AG04450 (cell line): ENCODE data around the gene KLF4. TPM values are rescaled to one million over a fixed set of nuclear protein-coding genes. Genes with fewer than 3 reads are reported as not detected.

ENCODE experiments used
- CTCF ChIA-PET: fragments of 300-600, 350-600 bp; formaldehyde crosslinking; extraction: SDS; loops from one replicate; lab custom pipeline; 2022; ENCODE audit warnings: antibody characterized with exemption, inconsistent platforms; lab: Charles Lee
- POLR2A ChIA-PET: fragments of 350-600 bp; formaldehyde crosslinking; extraction: SDS; loops from one replicate; lab custom pipeline; 2021; ENCODE audit warnings: antibody characterized with exemption, inconsistent platforms; lab: Yijun Ruan, JAX
- DNase-seq: peaks from one replicate; pipeline ENCODE4 v3.0.0-alpha.2; 2011; ENCODE audit warnings: low read depth, low spot score
- H3K27ac ChIP-seq: one replicate; pipeline ENCODE4 v1.5.1; 2012; ENCODE audit warnings: low read depth, low read length, control low read depth
- H3K27me3 ChIP-seq: one replicate; pipeline ENCODE4 v1.6.0; 2012; ENCODE audit warnings: low read length; ENCODE audit not compliant: control insufficient read depth, insufficient read depth
- H3K4me3 ChIP-seq: 2 replicates; pipeline ENCODE4 v1.5.1; 2011; ENCODE audit warnings: mild to moderate bottlenecking, low read depth, low read length, control low read depth
- H3K9me3 ChIP-seq: 2 replicates; pipeline ENCODE4 v1.5.1; 2012; ENCODE audit warnings: low read length; ENCODE audit not compliant: control insufficient read depth, insufficient read depth
- CTCF ChIP-seq: IDR thresholded peaks from 2 replicates; pipeline ENCODE4 v1.5.1; 2011; ENCODE audit warnings: low read depth, low read length, control low read depth, inconsistent platforms
- polyA plus RNA-seq: library from polyadenylated mRNA; depleted of rRNA; stranded (reverse); fragments of >200 nt; gene quantifications from 2 replicates; pipeline ENCODE4 v1.2.3, GENCODE V29; 2011

Gene KLF4
- polyA plus RNA-seq, 1 experiment, result 3.1 TPM

DNA sequence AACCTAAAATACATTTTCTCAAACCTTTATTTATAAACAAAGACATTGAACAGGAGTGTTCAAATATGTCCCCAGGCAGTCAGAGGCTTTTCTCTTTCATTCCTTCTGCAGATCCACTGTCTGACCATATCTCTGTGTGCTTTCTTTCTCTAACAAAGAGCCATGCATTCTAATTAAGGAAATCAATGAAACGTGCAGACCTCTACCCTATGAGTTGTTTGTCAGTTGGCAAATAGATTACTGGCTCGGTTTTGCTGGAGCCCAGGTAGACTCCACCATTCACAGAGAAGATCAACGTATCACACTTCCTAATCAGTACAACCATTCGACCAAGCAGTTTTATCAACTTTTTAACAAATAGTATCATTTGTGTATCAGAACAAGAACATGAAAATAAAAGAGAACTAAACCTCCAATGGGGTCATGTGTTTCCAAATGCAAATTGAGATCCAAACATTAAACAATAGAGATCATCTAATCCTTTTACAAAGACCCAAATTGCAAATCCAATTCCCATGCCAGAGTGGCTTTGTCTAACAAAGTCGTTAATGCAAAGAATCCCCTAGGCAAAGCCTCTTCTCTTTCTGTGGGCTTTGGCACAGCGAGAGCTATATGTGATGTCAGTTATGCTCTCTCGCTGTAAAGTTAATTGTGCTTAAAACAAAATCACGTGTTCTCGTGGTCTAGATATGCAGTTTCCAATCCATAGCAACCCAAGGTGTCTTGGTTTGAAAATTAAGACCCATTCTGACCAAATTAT, 16.8 kb downstream of the KLF4 start:
- DNase-seq, result no peak
- CTCF ChIA-PET, result interaction anchor here (1.3 to 1.8 kb wide), 2 partner anchors 47 to 1093 kb away, joined by 4 to 7 read pairs; no protein-coding TSS in a partner anchor
- TF ChIP-seq CTCF, result no peak
- no peak overlapping the region for H3K4me3 ChIP-seq
- no peak overlapping the region for H3K27ac ChIP-seq
- no peaks in the 10 kb centered on the region for H3K9me3 ChIP-seq
- peaks cover 3% of the 10 kb centered on the region for H3K27me3 ChIP-seq
- POLR2A ChIA-PET, result no interaction called here

GRCh38 chr9:107471552-107471951, 18.0 kb downstream of the KLF4 start:
- no peak overlapping the region for H3K4me3 ChIP-seq
- ChIA-PET CTCF (interaction anchor here (0.6 to 1.8 kb wide), 2 partner anchors 46 to 1095 kb away, joined by 3 to 7 read pairs; no protein-coding TSS in a partner anchor), POLR2A (no interaction called here)
- no peak overlapping the region for H3K27ac ChIP-seq
- H3K9me3 ChIP-seq, result no peaks in the 10 kb centered on the region
- peaks cover 4% of the 10 kb centered on the region for H3K27me3 ChIP-seq
- no peak for DNase-seq
- TF ChIP-seq CTCF, result no peak

GRCh38 chr9:107467416-107467815, 22.2 kb downstream of the KLF4 start:
- H3K27ac ChIP-seq, result no peak overlapping the region
- H3K27me3 ChIP-seq, result peaks cover 7% of the 10 kb centered on the region
- TF ChIP-seq CTCF, result no peak
- ChIA-PET CTCF (interaction anchor here (0.7 kb wide), 1 partner anchor 1001 kb away, joined by 5 read pairs; no protein-coding TSS in a partner anchor), POLR2A (no interaction called here)
- no peak for DNase-seq
- H3K9me3 ChIP-seq, result no peaks in the 10 kb centered on the region; the same call in 1 of the 2 replicates
- H3K4me3 ChIP-seq, result no peak overlapping the region

- no peak overlapping the region for H3K27ac ChIP-seq
- DNase-seq, result no peak
- CTCF ChIA-PET, result interaction anchor here (1.8 kb wide), 1 partner anchor 1098 kb away, joined by 60 read pairs; no protein-coding TSS in a partner anchor
- no peak for TF ChIP-seq CTCF
- H3K9me3 ChIP-seq, result no peaks in the 10 kb centered on the region; the same call in 1 of the 2 replicates
- H3K4me3 ChIP-seq, result no peak overlapping the region
- peaks cover 7% of the 10 kb centered on the region for H3K27me3 ChIP-seq
- POLR2A ChIA-PET, result no interaction called here
Measured at GRCh38 chr9:107466826-107467225, 22.7 kb downstream of the KLF4 start.
